Measurements from ENCODE around the gene RNU6-1.

GRCh38 chr15:67790610-67791319 is 49.1 kb downstream of the RNU6-1 start:
- no peak for TF ChIP-seq CTCF (IDR thresholded peaks at IDR 0.05)
- TF ChIP-seq POLR2A (IDR thresholded peaks at IDR 0.05): no peak
- TF ChIP-seq EP300 (IDR thresholded peaks at IDR 0.05): no peak
- TF ChIP-seq POLR2AphosphoS5 (IDR thresholded peaks at IDR 0.05): no peak

Measured in sigmoid colon (tissue), 4 donors.